Adipose tissue (tissue), 3 donors: ENCODE measurements around the gene MIF. TPM values are rescaled to one million over a fixed set of nuclear protein-coding genes. Genes with fewer than 3 reads are reported as not detected.

Experiments
- H3K27ac ChIP-seq: one replicate; pipeline ENCODE4 v1.5.1; 2013; ENCODE audit warnings: low read depth, low read length
- WGBS, 3 donors: extraction: QIAGEN DNeasy Blood & Tissue Kit; methylation state at CpG; one replicate each; pipeline ENCODE4 v1.1.7; 2013; 5-methylcytosine and 5-hydroxymethylcytosine counted together
- polyA plus RNA-seq, 3 donors: library from polyadenylated mRNA; stranded (reverse); fragments of 200-250 nt; gene quantifications; one replicate each; pipeline ENCODE4 v1.2.3, GENCODE V29; 2013
- donor health status: healthy with polysubstance abuse.
- donor health status: Bipolar disorder and iron deficiency.
- donor health status: healthy.

MIF gene
- polyA plus RNA-seq, 3 donors, result 327 to 436 (median 380) TPM

DNA sequence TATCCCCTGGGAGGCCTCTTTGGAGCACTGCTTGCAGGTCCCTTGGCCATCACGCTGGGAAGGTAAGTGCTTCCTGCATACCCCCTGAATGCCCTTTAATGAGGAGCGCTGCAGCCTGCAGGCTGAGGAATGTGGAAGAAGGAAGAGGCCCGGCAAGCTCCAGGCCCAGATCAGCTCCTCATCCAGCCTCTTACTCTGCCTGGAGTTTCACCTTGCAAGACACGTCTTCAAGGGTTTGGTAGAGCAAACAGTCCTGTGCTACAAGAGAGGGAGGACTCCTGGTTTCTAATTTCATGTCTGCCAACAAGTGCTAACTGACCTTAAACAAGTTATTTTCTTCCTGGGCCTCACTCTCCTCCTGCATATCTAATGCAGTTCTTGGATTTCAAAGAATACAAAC is 25.6 kb upstream of the MIF start:
- no peak overlapping the region for H3K27ac ChIP-seq

DNA sequence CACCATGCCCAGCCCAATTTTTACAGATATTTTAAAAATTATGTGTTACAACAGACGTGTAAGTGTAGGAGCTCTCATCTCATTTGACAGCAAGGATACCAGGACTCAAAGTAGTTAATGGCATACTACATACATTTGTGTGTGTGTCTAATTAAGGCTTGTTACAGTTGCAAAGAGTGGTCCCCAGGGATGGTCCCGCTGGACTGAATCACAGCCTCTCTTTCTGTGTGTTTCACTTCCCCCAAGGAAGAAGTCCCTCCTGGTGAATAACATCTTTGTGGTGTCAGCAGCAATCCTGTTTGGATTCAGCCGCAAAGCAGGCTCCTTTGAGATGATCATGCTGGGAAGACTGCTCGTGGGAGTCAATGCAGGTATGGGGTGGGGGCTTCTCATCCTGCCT is 19.3 kb upstream of the MIF start:
- H3K27ac ChIP-seq, result no peak overlapping the region
- 88 to 94% (median 91%) methylated on average over 4 of the region's 4 CpGs for WGBS, 3 donors

More for the DNA sequence above, 25.6 kb upstream of the MIF start:
- 88 to 95% (median 92%) methylated on average over 4 of the region's 4 CpGs for WGBS, 3 donors

DNA sequence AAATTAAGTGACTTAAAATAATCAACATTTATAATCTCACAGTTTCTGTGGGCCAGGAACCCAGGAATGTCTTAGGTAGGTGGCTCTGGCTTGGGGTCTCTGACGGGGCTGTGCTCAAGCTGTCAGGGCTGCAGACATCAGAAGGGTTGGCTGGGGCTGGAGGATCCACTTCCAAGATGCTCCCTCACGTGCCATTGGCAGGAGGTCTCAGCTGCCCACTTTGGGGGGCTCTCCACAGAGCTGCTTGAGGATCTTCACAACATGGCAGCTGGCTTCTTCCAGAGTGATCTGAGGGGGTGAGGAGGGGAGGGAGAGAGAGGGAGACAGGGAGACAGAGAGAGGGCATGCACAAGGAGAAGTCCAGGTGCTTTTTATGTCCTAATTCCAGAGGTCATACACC is 18.4 kb upstream of the MIF start:
- WGBS, 3 donors, result 89 to 97% (median 92%) methylated on average over 2 of the region's 2 CpGs
- no peak overlapping the region for H3K27ac ChIP-seq

DNA sequence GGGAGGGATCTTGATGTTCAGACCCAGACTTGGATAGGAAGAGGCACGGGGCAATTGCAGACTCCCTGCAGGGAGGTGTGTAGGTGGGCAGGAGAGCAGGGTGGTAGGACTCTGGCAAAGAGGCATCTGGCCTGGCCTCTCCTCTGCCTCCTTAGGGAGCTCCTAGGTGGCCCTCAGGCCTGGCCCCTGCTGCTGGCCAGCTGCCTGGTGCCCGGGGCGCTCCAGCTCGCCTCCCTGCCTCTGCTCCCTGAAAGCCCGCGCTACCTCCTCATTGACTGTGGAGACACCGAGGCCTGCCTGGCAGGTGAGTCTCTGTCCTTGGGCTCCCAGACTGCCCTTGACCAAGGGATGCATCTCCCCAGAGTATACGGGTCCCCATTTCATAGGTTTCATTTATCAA is 16.6 kb upstream of the MIF start:
- WGBS, 3 donors, result 90 to 95% (median 94%) methylated on average over 8 of the region's 8 CpGs
- H3K27ac ChIP-seq, result no peak overlapping the region

DNA sequence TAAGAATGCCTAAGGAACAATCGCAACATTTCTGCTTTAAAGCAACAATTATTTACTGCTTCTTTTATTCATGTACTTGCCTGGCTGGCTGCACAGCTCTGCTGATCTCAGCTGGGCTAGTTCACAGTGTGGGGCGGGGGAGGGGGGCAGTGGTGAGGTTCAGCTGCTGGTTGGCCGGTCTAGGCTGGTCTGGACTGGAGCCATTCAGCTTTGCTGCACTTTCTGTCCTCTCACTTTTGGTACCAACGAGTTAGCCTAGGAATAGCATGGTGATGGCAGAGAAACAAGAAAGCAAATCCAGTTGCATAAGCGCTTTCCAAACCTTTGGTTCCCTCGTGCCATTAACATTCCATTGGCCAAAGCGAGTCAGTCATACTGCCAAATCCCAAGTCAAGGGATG is 16.0 kb upstream of the MIF start:
- WGBS, 3 donors, result 80 to 93% (median 92%) methylated on average over 7 of the region's 7 CpGs
- no peak overlapping the region for H3K27ac ChIP-seq

DNA sequence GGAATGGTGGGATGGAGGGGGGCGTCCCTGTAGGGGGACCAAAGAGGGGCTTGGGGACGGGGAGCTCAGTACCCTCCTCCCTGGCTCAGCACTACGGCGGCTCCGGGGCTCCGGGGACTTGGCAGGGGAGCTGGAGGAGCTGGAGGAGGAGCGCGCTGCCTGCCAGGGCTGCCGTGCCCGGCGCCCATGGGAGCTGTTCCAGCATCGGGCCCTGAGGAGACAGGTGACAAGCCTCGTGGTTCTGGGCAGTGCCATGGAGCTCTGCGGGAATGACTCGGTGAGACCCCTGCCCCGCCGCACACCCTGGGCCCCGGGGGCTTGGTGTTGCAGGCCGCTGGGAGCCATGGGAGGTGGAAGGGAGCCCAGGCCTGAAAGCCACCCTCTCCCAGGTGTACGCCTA is 11.8 kb upstream of the MIF start:
- WGBS, 3 donors, result 87 to 93% (median 89%) methylated on average over 19 to 20 of the region's 20 CpGs
- no peak overlapping the region for H3K27ac ChIP-seq

DNA sequence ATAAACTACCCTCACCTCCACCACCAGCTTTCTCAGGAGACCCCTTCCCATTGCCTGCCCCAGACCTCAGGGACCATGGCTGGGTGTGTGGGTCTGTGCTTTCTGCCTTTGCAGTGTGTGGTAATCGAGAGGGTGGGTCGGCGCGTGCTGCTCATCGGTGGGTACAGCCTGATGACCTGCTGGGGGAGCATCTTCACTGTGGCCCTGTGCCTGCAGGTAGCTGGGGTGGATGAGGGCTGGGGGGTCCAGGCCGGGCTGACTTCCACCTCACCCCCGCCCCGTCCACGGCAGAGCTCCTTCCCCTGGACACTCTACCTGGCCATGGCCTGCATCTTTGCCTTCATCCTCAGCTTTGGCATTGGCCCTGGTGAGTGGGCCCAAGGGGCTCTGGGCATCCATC is 10.5 kb upstream of the MIF start:
- 95 to 98% (median 96%) methylated on average over 9 of the region's 9 CpGs for WGBS, 3 donors
- H3K27ac ChIP-seq, result no peak overlapping the region

DNA sequence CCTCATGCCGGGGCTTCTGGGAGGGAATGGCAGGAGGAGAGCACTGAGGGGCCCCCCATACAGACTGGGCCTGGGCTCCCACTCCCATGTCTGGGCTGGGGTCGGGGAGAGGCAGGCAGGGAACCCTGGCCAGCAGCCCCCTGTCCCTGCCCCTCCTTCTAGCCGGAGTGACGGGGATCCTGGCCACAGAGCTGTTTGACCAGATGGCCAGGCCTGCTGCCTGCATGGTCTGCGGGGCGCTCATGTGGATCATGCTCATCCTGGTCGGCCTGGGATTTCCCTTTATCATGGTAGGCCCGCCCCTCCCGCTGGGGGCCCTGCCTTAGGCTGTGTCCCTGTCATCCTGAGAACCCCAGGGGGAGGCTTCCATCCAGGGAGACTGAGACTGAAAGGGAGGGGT is 10.0 kb upstream of the MIF start:
- WGBS, 3 donors, result 91 to 97% (median 92%) methylated on average over 9 of the region's 9 CpGs
- no peak overlapping the region for H3K27ac ChIP-seq

DNA sequence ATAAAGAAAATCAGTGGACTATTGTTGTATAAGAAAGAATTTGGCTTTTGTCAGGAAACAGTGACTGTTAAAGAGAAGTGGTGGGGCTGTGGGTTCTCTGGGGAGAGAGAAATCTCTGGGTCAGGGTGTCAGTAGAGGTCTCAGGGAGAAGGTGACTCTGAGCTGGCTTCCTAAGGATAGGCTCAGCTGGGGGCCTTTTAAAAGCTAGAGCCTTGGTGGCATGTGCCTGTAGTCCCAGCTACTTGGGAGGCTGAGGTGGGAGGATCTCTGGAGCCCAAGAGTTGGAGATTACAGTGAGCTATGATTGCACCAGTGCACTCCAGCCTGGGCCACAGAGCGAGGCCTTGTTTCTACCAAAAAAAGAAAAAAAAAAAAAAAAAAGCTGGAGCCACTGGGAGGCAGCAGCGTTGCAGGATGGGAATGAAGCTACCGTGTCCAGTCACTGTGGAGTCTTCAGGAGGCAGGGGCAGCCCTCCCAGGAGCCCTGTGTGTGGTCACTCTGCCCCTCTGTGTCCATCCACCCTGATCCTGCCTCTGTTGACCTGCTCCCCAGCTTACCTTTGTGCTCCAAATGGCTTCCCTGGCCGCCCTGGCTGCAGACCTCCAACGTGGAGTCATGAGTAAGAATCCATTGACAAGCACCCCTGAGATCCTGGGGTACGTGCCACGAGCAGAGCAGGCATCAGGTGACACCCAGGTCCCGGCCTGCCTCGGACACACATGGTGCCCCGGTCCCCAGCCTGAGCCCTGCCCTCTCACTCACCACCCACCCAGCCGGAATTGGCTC is 5.4 kb upstream of the MIF start:
- H3K27ac ChIP-seq, result no peak overlapping the region
- WGBS, 3 donors, result 68 to 82% (median 80%) methylated on average over 11 of the region's 11 CpGs

DNA sequence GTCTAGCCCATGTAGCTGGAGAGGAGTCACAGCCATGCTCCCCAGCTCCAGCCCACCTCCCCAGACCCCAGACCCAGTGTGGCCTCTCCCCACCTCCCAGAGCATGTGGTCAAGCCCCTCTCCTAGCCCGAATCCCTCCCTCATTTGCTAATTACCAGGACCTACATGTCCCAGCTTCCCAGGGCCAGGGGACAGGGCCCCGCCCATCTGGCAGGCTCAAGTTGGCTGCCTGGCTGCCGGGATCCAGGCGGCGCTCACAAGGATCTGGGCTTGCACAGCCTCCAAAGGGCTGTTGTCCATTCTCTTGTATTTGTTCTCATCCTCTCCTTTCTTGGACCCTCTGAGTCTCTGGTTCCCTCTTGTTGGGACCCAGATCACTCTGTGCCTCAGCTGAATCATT is 4.6 kb upstream of the MIF start:
- WGBS, 3 donors, result 60 to 67% (median 61%) methylated on average over 5 of the region's 5 CpGs
- H3K27ac ChIP-seq, result no peak overlapping the region

DNA sequence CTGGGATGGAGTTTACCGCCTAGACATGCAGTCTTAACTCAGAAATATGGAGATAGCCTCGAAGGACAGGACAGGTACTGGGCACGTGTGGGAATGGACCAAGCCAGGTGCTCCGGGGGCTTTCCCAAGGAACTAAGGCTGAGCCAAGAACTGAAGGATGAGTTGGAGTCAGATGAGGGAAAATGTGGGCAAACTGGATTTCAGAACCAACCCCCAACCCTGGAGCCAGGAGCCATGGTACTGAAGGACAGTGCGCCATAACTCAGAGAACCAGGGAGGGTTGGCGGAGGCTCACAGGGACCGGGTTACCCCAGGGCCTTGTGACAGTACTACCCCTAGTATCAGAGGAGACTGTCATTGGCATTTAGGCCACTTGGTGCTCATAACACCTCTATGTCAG is 2.5 kb upstream of the MIF start:
- WGBS, 3 donors, result 84 to 91% (median 91%) methylated on average over 7 of the region's 7 CpGs
- H3K27ac ChIP-seq, result no peak overlapping the region

DNA sequence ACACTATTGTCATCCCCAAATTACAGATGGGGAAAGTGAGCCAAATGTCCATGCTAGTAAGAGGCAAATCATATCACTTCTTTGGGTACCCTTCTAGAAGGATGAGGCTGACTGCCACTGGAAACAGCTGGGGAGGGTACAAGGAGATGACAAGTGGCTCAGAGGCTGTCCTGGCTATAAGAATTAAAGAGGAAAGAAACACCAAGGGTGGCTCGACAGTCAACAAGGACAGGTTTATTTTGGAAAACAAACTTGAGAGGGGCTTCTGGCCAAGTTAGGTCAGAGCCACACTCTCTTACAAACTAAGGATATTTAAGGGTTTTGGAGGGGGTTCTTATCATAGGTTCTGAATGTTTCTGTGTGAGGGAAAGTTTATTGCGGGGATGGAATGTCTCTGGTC is 2.1 kb upstream of the MIF start:
- 84 to 98% (median 92%) methylated on average over 2 of the region's 2 CpGs for WGBS, 3 donors
- H3K27ac ChIP-seq, result no peak overlapping the region

DNA sequence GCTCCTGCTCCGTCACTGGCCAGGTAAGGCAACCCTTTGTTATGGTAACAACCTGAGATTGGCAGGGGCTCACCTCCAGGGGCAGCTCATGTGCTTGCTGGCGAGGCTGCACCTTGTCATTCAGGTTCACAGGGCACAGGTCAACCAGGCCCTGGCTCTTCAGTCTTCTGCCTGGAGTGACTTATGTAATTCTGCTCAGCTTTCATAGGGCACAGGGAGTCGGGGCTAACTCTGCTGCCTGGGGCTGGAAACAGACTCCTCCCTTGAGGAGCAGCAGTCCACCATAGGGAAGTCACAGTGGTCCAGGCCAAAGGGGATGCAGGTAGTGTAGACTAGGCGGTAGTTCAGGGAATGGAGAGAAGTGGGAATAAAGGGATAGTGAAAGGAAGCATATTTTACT is 1.5 kb upstream of the MIF start:
- no peak overlapping the region for H3K27ac ChIP-seq
- WGBS, 3 donors, result 79 to 91% (median 87%) methylated on average over 4 of the region's 4 CpGs

DNA sequence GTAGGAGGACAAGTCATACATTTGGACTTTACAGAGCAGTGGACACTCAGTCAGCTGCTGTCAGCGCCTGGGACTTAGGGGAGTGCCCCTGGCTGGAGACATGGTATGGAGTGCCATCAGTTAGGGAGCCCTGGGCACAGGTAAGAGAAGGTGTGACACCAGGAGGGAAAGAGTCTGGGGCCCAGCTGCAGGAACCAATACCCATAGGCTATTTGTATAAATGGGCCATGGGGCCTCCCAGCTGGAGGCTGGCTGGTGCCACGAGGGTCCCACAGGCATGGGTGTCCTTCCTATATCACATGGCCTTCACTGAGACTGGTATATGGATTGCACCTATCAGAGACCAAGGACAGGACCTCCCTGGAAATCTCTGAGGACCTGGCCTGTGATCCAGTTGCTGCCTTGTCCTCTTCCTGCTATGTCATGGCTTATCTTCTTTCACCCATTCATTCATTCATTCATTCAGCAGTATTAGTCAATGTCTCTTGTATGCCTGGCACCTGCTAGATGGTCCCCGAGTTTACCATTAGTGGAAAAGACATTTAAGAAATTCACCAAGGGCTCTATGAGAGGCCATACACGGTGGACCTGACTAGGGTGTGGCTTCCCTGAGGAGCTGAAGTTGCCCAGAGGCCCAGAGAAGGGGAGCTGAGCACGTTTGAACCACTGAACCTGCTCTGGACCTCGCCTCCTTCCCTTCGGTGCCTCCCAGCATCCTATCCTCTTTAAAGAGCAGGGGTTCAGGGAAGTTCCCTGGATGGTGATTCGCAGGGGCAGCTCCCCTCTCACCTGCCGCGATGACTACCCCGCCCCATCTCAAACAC is 850 bp upstream of the MIF start:
- WGBS, 3 donors, result 21 to 35% (median 29%) methylated on average over 11 of the region's 11 CpGs
- H3K27ac ChIP-seq, result no peak overlapping the region

DNA sequence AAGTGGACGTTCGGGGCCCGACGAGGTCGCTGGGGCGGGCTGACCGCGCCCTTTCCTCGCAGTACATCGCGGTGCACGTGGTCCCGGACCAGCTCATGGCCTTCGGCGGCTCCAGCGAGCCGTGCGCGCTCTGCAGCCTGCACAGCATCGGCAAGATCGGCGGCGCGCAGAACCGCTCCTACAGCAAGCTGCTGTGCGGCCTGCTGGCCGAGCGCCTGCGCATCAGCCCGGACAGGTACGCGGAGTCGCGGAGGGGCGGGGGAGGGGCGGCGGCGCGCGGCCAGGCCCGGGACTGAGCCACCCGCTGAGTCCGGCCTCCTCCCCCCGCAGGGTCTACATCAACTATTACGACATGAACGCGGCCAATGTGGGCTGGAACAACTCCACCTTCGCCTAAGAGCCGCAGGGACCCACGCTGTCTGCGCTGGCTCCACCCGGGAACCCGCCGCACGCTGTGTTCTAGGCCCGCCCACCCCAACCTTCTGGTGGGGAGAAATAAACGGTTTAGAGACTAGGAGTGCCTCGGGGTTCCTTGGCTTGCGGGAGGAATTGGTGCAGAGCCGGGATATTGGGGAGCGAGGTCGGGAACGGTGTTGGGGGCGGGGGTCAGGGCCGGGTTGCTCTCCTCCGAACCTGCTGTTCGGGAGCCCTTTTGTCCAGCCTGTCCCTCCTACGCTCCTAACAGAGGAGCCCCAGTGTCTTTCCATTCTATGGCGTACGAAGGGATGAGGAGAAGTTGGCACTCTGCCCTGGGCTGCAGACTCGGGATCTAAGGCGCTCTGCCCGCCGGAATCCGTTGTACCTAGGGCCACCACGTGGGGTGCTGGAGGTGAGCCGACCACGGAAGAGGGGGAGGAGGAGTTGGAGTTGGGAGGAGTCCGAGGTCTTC is 771 bp downstream of the MIF start:
- peak overlapping the region; percentile 65 for H3K27ac ChIP-seq
- 1% methylated on average over 66 to 79 of the region's 79 CpGs for WGBS, 3 donors

DNA sequence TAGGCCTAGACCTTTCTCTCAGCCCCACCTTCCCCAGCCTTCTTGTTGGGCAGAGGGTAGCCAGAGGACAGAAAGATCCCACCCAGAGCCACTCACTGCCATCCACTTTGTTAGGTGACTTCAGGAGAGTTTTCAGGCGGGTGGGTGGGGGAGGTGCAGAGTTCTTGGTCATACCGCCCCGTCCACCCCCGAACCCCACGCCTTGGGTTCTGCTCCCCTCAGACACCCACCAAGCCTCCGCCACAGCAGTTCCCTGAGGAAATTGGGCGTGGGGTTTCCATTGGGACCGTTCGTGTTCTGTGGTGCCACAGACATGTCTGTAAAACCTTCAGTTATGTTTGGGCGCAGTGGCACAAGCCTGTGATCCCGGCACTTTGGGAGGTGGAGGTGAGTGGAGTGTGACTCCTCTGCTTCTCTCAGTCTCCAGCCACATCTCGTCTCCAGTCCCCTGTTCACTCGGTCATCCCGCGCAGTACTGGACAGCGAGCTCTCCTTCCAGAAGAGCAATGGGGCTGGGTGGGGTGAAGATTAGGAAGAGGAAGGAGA is 1.5 kb downstream of the MIF start:
- no peak overlapping the region for H3K27ac ChIP-seq
- WGBS, 3 donors, result 82 to 97% (median 84%) methylated on average over 11 to 16 of the region's 16 CpGs

DNA sequence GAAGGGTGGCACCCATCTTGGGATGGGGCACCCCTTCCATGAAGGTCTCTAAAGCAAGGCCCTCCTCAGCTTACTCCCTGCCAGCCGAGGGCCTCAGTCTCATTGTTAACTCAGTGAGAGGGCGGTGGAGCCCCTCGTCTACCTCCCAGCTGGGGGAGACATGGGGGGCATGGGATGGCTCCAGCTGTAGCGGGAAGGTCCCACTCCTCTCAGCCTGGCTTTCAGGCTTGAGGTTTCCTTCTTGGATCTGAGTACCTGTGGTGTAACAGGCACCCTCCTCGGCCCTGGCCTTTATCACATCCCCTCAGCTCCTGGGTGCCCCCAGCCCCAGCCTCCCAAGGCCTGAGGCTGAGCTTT is 2.0 kb downstream of the MIF start:
- no peak overlapping the region for H3K27ac ChIP-seq
- WGBS, 3 donors, result 87 to 90% (median 89%) methylated on average over 5 of the region's 5 CpGs

DNA sequence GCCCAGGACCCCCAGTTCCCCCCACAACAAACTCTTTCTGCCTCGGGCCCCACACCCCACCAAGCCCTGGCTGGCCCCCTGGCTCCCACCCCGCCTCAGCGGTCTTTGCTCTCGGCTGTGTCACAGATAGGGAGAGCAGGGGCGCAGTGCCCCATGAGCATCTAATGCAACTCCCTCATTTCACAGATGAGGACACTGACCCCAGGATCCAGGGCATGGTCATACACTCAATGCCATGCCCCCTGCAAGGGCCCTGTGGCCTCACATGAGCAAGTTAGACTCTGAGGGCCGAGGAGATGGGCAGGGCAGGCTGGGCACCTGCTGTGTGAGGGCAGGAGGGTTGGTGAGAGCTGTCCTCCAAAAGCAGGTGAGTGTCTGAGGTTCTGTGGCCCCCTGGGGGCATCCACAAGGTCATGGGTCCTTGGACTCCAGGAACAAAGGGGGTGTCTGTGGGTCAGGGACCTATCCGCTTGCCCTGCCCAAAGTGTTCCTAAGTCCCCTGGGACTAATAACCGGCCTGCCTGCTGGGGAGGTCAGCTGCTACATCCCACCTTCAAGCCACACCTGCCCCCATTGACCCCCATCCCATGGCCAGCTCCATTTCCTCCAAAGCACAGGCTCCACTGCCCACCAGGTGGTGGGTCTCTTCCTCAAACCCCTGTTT is 2.5 kb downstream of the MIF start:
- WGBS, 3 donors, result 87 to 92% (median 90%) methylated on average over 8 of the region's 8 CpGs

More for the DNA sequence above, 2.5 kb downstream of the MIF start:
- no peak overlapping the region for H3K27ac ChIP-seq
